NCI-H2196 treated with DMSO at 0.1 percent for 48 hours (cell line): ENCODE measurements around the gene LIPT1.
"Not testable (repeated sequence)": the region's sequence is repeated elsewhere in the genome, so short reads cannot be mapped to it uniquely, and the experiment has no call there.

ENCODE experiments used
- DNase-seq: peaks from one replicate; lab custom pipeline; 2025; ENCODE audit not compliant: unreplicated experiment; lab: John Stamatoyannopoulos, UW

Gene LIPT1

DNA sequence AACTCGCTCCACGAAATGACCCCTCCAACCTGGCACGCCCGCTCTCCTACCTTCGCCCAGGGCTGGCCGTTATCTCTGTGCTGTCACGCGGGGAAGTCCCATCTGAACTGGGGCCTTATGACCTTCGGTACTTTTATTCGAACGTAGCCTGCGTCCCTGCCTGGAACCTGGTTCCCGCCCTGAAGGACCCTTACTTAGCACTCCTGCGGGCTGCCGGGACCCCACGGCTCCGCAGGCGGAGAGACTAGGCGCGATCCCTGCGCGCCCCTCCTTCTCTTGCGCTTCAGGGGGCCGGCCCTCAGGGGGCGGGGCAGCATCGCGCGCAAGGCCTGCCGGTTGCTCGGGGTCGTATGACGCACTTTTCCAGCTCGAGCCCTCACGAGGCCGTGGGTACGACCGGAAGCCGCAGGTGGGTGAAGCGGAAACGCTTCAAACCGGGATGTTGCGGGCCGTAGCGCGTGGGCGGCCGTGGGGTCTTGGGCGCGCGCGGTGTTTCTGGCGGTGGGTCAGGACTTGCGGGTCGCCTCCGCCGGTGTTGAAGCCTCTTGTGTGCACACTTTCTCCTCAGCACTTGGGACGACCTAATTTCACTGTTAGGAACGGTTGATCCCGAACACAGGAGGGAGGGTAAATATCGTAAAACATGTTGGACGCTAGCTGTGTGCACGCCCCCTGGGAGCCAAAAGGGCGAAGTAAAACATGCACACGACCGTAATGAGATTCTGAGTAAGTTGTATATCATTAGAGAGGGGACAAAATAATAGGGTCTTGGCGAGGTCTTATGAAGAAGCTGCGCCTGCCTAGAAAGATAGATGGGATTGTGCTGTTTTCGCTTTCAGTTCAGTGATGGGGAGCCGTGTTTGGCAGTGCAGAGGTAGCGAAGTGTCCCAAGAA, at the start of gene LIPT1, which contains the start of gene TSGA10:
TSS of gene LIPT1 (plus strand) at position 325 of the 894 bp plus-strand sequence. CDS start 6,991 bp downstream, outside the sequence.
TSS of gene TSGA10 (minus strand) at position 300 of the 894 bp plus-strand sequence. CDS start 45,503 bp downstream, outside the sequence.
- peak; percentile 77 for DNase-seq

DNA sequence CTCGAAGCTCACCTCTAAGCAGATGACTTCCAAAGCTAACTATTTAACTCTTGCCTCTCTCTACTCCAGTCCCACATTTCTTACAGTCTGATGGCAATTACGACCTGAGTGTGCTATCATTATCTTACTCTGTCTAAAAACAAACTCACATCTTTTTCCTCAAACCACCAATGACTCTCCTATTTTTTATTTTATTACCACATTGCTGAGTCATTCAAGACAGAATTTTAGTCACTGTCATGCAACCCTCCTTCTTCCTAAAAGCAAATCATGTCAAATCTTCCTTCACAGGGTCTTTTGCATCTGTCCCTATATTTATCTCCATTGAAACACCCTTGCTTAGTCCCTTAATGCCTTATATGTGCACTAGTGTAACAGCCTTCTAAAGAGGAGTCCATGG, 47.9 kb upstream of the LIPT1 start:
- DNase-seq: no peak

DNA sequence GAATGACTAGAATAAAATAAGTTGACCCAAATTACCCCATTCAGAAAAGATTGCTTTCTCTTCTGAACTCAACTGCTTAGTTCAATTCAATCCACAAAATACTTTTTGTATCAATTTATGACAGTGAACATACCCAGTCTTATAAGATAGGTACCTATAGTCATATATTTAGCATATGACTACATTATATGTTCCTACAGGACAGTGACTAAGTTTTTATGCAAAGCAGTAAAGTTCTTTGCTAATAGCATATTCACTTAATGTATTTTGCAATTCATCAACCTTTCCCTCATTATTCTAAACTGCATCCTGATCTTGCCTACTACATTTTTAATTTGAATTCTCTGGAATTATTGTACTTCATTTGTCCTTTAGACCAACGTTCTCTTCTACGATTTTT, 43.5 kb upstream of the LIPT1 start:
- no peak for DNase-seq

DNA sequence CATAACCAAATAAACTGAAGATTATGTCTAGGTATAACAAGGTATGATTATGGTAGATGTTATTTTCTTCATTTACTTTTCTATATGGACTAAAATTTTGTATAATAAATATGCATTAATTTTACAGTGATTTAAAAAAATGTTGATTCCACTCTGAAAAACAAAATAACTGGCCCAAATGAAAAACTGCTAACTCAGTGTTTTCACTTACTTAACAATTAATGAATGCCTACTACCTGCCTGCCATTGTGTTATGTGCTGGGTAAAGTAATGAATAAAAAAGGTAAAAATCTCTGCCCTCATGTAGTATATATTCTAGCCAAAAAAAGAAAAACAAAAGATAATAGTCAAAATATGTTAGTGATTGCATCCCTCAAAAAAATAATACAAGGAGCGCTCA, 42.8 kb upstream of the LIPT1 start:
- no peak for DNase-seq

DNA sequence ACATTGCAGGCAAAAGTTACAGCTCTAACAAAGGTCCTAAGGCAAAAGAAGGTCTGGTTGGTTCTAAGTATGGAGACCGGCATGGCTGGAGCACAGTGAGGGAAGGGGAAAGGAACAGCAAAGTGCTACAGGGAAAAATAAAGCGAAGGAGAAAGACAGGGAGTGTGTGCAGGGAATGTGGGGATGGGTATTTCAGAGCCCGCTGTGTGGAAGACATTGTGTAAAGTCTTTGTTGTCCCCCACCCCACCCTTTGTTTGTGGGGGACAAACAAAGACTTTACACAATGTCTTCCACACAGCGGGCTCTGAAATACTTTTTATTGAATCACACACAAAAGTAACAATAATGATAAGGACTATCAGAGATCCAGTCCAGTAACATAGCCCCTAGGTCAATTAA, 42.1 kb upstream of the LIPT1 start:
- no peak for DNase-seq

DNA sequence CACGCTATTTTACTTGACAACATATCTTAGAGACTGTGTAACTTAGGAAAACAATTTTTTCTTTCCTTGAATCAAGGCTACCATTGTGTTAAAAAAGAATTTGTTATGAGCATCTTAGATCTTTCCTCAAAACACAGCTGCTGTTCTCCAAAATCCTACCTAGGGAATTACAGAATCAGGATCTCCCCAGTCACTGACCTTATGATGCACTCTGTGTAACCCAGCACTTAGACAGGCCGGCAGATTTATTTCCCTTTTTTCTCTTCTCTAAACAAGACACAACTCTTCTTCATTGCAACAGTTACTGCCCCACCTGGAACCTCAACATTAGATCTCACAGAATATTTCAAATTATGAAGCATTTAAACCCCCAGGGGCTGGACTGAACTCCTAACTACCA, 26.8 kb upstream of the LIPT1 start:
- no peak for DNase-seq

DNA sequence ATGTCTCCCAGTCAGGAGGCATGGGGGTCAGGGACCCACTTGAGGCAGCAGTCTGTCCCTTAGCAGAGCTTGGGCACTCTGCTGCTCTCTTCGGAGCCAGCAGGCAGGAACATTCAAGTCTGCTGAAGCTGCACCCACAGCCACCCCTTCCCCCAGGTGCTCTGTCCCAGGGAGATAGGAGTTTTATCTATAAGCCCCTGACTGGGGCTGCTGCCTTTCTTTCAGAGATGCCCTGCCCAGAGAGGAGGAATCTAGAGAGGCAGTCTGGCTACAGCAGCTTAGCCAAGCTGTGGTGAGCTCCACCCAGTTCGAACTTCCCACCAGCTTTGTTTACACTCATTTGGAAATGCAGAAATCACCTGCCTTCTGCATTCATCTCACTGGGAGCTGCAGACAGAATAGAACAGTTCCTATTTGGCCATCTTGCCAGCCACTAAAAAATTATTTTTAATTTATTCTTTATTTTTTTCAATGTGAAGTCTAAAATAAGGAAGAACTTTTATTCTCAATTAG, 19.7 kb upstream of the LIPT1 start:
- not testable (repeated sequence) for DNase-seq

DNA sequence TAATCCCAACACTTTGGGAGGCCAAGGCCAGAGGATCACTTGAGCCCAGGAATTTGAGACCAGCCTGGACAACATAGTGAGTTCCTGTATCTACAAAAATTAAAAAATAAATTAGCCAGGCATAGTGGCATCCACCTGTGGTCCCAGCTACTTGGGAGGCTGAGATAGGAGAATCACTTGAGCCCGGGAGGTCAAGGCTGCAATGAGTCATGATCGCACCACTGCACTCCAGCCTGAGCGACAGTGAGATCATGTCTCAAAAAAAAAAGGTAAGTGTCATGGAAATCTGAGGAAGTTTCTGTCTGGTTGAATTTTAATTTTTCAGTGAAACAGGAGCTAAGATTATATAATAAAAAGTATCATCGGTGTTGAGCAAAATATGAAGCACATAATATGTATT, 15.8 kb upstream of the LIPT1 start:
- no peak for DNase-seq

DNA sequence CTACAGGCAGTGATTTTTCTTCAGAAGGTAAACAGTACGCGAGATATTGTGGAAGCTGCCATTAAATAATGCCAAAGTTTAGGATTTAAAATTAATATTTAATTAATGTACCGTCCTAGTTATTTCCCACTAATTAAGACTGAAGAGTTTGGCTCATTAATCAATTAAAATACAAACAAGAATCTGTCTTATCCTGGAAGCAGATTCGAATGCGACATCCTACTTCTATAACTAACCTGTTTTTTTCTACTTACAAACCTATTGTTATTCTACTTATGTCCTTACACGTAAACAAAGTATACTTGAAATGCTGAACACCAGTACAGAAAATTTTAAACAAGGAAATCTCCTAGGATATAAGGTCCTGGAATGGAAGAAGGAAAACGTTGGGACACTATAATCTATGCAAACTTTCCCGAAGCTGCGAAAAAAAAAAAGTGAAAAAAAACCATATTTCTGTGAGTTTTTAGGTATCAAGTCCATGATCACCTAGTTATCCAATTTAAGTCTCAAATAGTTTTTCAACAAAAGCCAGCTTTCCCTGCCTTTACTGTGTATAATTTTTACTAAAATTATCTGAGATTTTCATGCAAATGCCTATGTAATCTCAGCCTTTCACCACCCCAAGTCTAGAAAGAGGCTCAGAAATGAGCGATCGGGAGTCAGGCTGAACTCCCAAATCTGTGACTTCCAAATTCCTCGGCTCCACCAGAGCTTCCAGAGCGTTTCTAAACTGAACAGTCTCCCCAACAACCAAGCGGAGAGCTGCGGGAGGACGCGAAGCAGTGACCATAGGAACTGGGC, 14.5 kb upstream of the LIPT1 start:
- DNase-seq: no peak

DNA sequence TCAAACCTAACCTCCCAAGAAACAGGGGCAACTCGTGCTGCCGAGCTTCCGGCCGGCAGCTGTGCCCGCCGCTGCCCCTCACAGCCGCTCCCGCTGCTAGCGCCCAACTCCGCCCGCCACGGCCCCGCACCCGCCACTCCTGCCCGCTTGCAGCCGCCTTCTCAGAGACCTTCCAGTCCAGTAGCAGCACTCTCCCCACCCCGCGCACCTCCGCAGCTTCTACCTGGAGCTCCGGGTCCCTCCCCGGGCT, 14.0 kb upstream of the LIPT1 start:
- DNase-seq: no peak

DNA sequence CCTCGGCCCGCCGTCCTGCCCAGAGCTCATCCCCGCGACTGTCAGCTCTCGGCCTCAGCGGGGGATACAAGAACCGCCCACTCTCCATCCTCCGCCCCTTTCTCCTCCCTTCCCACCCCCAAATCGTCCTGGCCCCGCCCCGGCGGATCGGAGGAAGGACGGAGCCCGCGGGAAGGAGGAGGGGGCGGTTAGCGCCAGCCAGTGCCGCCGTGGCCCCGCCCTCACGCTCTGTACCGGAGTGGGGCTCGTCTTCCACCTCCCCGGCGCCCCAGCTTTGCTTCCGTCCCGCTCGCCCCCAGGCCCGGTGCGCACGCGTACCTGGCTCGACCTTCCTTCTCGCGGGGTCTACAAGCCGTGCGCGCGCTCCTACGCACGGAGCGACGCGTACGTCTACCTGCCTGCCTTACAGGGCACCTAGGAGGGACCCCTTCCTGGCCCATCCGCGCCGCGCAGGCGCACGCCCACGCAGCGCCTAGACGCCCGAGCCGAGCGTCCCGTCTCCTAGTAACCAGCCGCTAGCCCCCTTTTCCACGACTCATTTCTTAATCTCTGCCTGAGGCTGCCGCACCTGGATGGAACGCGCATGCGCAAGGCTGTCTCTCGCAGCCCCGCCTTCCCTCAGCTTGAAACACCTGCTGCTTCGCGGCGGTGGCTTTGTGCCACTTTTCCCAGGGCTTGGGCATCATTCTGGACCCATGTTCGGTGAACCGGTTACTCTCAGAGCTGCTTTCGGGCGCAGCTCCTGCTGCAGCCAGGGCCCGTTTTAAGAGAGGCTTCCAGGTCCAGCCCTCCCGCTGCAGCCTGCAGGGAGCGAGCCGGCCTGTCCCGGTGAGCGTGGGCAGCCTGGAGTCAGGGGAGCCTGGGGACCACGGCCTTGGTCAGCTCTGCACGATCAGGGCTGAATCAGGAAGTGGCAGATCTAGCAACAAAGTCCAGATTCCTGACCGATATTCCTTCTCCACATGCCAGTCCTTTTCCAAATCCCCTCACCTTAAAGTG, 13.4 kb upstream of the LIPT1 start, which contains the start of gene C2orf15:
TSS of gene C2orf15 (plus strand) at position 598 of the 999 bp plus-strand sequence. CDS start 8,852 bp downstream, outside the sequence.
- DNase-seq: peak; percentile 98

DNA sequence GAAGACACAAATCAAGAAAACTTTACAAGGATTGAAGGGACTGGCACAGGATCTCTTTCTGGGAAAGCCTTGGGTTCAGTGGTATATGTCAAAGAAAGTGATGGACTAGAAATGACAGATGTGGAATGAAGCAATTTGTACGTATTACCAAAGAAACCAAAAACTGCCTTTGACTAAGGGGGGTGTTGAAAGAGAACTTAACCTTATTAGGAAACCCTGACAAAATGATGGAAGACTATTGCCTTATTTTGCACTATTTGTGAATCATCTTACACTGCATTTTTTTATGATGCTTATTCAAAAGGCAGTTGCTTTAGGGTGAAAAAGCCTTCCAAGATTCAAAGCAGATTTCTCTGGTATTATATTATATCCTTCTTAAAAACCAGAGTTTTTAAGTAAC, 4.1 kb upstream of the LIPT1 start:
- no peak for DNase-seq

DNA sequence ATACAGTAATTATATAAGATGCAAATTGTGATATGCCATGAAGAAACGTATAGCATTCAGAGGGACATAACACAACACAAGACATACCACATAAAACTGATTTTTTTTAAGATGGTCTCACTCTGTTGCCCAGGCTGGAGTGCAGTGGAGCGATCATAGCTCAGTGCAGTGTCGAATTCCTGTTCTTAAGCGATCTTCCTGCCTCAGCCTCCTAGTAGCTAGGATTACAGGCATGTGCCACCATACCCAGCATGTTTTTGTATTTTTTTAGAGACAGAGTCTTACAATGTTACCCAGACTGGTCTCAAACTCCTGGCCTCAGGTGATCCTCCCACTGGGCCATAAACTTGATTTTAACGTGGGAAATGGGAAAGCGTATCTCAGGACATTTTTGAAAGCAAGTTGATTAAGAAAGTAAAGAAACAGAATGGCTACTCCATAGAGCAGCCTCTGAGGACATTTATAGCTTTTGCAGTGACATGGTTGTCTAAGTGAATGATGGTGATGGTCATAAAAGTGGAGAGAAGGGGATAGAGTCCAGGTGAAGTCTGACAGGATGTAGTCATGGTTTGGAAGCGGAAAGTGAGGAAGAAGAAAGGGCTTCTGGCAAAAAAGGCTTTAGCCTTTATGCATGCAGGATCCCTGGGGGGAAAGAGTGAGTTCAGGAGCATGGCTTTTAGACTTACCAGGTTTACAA, 2.4 kb upstream of the LIPT1 start:
- DNase-seq: no peak

DNA sequence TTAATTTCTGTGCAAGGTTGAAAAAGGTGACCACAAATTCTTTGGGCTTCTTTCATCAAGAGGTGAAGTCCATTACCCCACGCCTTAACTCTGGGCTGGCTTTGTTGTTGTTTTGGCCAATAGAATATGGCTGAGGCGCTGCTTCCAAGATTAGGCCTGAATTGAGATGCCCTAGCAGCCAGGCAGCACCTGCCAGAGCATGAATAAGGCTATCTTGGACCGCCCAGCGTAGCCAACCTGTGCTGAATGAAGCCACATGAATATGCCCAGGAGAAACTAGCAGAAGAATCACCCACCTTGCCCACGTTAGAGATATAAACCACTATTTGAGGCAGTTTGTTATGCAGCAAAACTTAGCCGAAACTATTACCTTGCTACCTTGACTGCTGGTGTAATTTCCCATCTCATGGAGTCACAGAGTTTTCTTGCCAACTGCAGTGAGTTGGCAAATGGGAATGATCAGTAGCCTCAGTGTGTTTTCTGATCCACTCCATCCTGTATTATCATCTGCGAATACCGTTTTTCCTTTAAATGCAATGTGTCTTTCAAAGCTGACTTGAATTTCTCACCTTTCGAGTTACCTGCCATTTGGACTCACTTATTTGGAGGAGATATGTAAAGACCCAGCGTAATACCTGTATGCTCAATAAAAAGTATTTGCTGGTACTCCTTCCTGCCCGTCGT, 704 bp upstream of the LIPT1 start:
- DNase-seq: no peak

DNA sequence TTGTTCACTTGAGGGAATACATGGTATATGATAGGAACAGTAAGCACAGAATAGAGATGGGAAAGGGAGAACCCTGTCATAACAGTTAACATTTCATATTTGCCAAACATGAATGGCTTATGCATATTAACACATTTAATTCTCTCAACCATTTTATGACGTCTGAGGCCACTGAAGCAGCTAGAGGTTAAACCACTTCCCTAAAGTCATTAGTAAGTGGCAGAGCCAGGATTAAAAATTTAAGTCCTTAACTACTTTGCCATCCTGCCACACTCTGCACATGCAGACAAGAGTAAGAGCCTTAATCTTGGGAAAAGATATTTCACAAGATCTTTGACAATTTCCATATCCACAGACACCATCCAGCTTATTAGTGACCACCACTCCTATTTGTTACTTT, 2.1 kb downstream of the LIPT1 start:
- DNase-seq: no peak

DNA sequence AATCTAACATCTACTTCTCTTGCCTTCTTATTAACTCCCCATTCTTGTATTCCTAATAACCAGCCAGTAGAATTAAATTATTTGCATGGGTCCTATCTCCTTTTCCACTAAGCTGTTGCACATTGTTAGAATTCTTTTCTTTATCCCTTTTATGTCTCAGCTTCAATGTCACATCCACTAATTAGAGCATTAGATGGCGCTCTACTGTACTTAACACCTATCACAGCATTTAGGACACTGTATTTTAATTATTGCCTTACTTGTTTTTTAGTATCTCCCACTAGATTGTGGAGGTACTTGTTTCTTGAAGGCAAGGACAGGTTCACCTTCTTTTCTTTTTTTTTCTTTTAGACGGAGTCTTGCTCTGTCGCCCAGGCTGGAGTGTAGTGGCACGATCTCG, 3.8 kb downstream of the LIPT1 start:
- no peak for DNase-seq

DNA sequence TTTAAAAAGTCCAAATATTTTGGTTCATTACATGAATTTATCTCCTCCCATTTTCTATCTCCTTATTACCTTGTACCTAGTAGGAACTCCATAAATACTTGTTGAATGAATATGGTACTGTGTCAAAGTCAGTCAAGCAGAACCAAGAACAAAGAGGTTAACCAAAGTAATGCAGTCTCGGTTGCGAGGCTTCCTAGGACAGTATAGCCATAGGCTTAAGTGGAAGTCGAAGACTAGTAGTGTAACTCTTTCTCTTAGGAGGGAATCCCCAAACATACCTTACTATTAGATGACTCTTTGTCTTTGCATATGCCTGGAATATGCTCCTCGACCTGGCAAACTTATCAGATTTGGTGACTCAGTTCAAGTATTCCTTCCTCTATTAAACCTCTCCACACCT, 4.8 kb downstream of the LIPT1 start:
- no peak for DNase-seq

DNA sequence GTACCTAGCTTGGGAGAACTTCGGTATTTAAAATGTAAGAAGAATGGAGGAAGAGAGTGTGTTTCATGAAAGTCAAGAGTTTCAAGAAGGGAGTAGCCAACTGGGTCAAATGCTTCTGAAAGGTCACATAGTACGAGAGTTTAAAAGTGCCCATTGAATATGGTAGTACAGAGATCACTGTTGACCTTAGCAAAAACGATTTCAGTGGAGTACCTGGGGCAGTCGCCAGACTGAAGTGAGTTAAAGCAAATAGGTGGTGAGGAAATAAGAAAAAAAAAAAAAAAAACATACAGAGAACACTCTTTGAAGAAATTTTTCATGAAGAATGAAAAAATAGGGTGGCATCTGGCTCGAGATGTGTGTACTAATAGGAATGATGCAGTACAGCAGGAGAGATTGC, 11.5 kb downstream of the LIPT1 start:
- no peak for DNase-seq

DNA sequence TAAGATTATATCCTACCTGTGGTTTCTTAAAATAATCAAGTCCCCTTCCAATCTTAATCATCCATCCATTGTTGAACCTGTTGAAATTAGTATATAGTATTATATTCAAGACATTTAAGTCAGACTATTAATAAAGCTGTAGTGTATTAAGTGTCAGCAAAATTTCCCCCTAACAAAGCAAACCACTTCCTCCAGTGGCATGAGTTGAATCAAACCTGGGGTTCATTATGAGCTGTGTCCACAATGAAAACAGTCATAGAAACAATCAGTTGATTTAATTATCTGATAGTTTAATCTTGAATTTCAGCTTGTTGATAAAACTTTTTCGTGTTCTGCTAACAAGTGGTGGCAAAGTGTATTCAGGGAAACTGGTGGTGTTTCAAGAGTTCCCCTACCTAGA, 14.8 kb downstream of the LIPT1 start:
- no peak for DNase-seq
